ENCODE measurements around the gene TERT.
A peak's percentile ranks its signal among the peaks of the same experiment; 100 is the strongest.

TERT gene

GRCh38 chr5:1295650-1296037, 776 bp upstream of the TERT start:
- H3K27ac ChIP-seq = no peak overlapping the region
- TF ChIP-seq CTCF (IDR thresholded peaks at IDR 0.05) = no peak
- peaks cover 0 to 68% of the 10 kb centered on the region in 2 donors for H3K27me3 ChIP-seq
- intact Hi-C loops (cut with DNase I; ENCODE audit: low total_unique reads) = no loop called here
- DNase-seq = peak in 1 of 2 donors; percentile 55
- H3K4me3 ChIP-seq = no peak overlapping the region
- no peaks in the 10 kb centered on the region for H3K9me3 ChIP-seq
- peaks cover 0 to 13% (median 2%) of the 10 kb centered on the region in 4 donors for H3K4me1 ChIP-seq
- H3K36me3 ChIP-seq = no peaks in the 10 kb centered on the region

- H3K9me3 ChIP-seq = no peaks in the 10 kb centered on the region
- peak in 1 of 2 donors; percentile 42 for DNase-seq
- H3K27me3 ChIP-seq = peaks cover 0 to 65% of the 10 kb centered on the region in 2 donors
- intact Hi-C loops (cut with DNase I; ENCODE audit: low total_unique reads) = no loop called here
- H3K4me3 ChIP-seq = no peak overlapping the region
- peaks cover 0 to 13% (median 2%) of the 10 kb centered on the region in 4 donors for H3K4me1 ChIP-seq
- H3K36me3 ChIP-seq = no peaks in the 10 kb centered on the region
- H3K27ac ChIP-seq = no peak overlapping the region
- no peak for TF ChIP-seq CTCF (IDR thresholded peaks at IDR 0.05)
Measured at GRCh38 chr5:1294206-1294834, 548 bp downstream of the TERT start.

GRCh38 chr5:1293416-1294205, 1.3 kb downstream of the TERT start:
- DNase-seq = peak in 1 of 2 donors; percentile 38
- H3K27me3 ChIP-seq = peaks cover 0 to 63% of the 10 kb centered on the region in 2 donors
- H3K4me1 ChIP-seq = peaks cover 0 to 13% (median 2%) of the 10 kb centered on the region in 4 donors
- intact Hi-C loops (cut with DNase I; ENCODE audit: low total_unique reads) = no loop called here
- TF ChIP-seq CTCF (IDR thresholded peaks at IDR 0.05) = no peak
- H3K4me3 ChIP-seq = no peak overlapping the region
- H3K36me3 ChIP-seq = no peaks in the 10 kb centered on the region
- H3K9me3 ChIP-seq = peaks cover 0 to 5% (median 4%) of the 10 kb centered on the region in 3 donors
- no peak overlapping the region for H3K27ac ChIP-seq

- TF ChIP-seq CTCF (IDR thresholded peaks at IDR 0.05) = no peak
- peaks cover 0 to 13% (median 2%) of the 10 kb centered on the region in 4 donors for H3K4me1 ChIP-seq
- H3K4me3 ChIP-seq = no peak overlapping the region
- no peaks in the 10 kb centered on the region for H3K36me3 ChIP-seq
- no peak overlapping the region for H3K27ac ChIP-seq
- peak in 1 of 2 donors; percentile 58 for DNase-seq
- peaks cover 0 to 60% of the 10 kb centered on the region in 2 donors for H3K27me3 ChIP-seq
- H3K9me3 ChIP-seq = peaks cover 0 to 9% (median 9%) of the 10 kb centered on the region in 3 donors
- intact Hi-C loops (cut with DNase I; ENCODE audit: low total_unique reads) = no loop called here
Measured at GRCh38 chr5:1292846-1293415, 1.9 kb downstream of the TERT start.

GRCh38 chr5:1292139-1292538, 2.7 kb downstream of the TERT start:
- no peaks in the 10 kb centered on the region for H3K36me3 ChIP-seq
- no peak overlapping the region for H3K27ac ChIP-seq
- H3K4me3 ChIP-seq = no peak overlapping the region
- H3K27me3 ChIP-seq = peaks cover 0 to 60% of the 10 kb centered on the region in 2 donors
- peaks cover 0 to 13% (median 2%) of the 10 kb centered on the region in 4 donors for H3K4me1 ChIP-seq
- peaks cover 0 to 9% (median 9%) of the 10 kb centered on the region in 3 donors for H3K9me3 ChIP-seq
- intact Hi-C loops (cut with DNase I; ENCODE audit: low total_unique reads) = no loop called here
- no peak for DNase-seq
- TF ChIP-seq CTCF (IDR thresholded peaks at IDR 0.05) = no peak
